ENCODE measurements around the gene CATSPER3.
A peak's percentile ranks its signal among the peaks of the same experiment; 100 is the strongest.

The CATSPER3 gene

GRCh38 chr5:135030956-135031812 is 63.5 kb downstream of the CATSPER3 start:
- Histone ChIP-seq H3K27ac (no peak overlapping the region), H3K4me3 (peak overlapping the region; percentile 100), H3K9ac (ENCODE audit: insufficient read length) (peak overlapping the region; percentile 90), H3K36me3 (ENCODE audit: insufficient read depth, low read length) (peaks cover 8% of the 10 kb centered on the region; the same call in 1 of the 2 replicates), H3K9me3 (ENCODE audit: low read depth, low read length) (no peaks in the 10 kb centered on the region)
- TF ChIP-seq EZH2 (IDR thresholded peaks at IDR 0.05) (no peak), FOXP2 (optimal IDR thresholded peaks at IDR 0.05; ENCODE audit: control extremely low read depth, extremely low read length, insufficient read depth) (no peak), POLR2AphosphoS5 (IDR thresholded peaks at IDR 0.05; ENCODE audit: borderline replicate concordance, low read depth, low read length) (no peak)
- DNase-seq (ENCODE audit: low read depth, low spot score) = no peak

- H3K27ac ChIP-seq = peak overlapping the region; percentile 79
- no peaks in the 10 kb centered on the region for H3K9me3 ChIP-seq (ENCODE audit: low read depth, low read length)
- DNase-seq (ENCODE audit: low read depth, low spot score) = no peak
- peaks cover 8% of the 10 kb centered on the region; the same call in 1 of the 2 replicates for H3K36me3 ChIP-seq (ENCODE audit: insufficient read depth, low read length)
- peak overlapping the region; percentile 100 for H3K4me3 ChIP-seq
- TF ChIP-seq EZH2 (IDR thresholded peaks at IDR 0.05) (no peak), FOXP2 (optimal IDR thresholded peaks at IDR 0.05; ENCODE audit: control extremely low read depth, extremely low read length, insufficient read depth) (no peak), POLR2AphosphoS5 (IDR thresholded peaks at IDR 0.05; ENCODE audit: borderline replicate concordance, low read depth, low read length) (no peak)
- H3K9ac ChIP-seq (ENCODE audit: insufficient read length) = peak overlapping the region; percentile 90
Observed at GRCh38 chr5:135031813-135032694, 64.3 kb downstream of the CATSPER3 start.

GRCh38 chr5:135032695-135032998 is 64.9 kb downstream of the CATSPER3 start:
- TF ChIP-seq EZH2 (IDR thresholded peaks at IDR 0.05) = no peak
- TF ChIP-seq FOXP2 (optimal IDR thresholded peaks at IDR 0.05; ENCODE audit: control extremely low read depth, extremely low read length, insufficient read depth) = no peak
- TF ChIP-seq POLR2AphosphoS5 (IDR thresholded peaks at IDR 0.05; ENCODE audit: borderline replicate concordance, low read depth, low read length) = no peak
- Histone ChIP-seq H3K27ac (peak overlapping the region; percentile 79), H3K9ac (ENCODE audit: insufficient read length) (peak overlapping the region; percentile 90), H3K36me3 (ENCODE audit: insufficient read depth, low read length) (peaks cover 8% of the 10 kb centered on the region; the same call in 1 of the 2 replicates), H3K4me3 (peak overlapping the region; percentile 100), H3K9me3 (ENCODE audit: low read depth, low read length) (no peaks in the 10 kb centered on the region)
- no peak for DNase-seq (ENCODE audit: low read depth, low spot score)

GRCh38 chr5:135032999-135033861 is 65.5 kb downstream of the CATSPER3 start:
- no peak for DNase-seq (ENCODE audit: low read depth, low spot score)
- no peaks in the 10 kb centered on the region for H3K9me3 ChIP-seq (ENCODE audit: low read depth, low read length)
- TF ChIP-seq POLR2AphosphoS5 (IDR thresholded peaks at IDR 0.05; ENCODE audit: borderline replicate concordance, low read depth, low read length) = no peak
- no peak for TF ChIP-seq EZH2 (IDR thresholded peaks at IDR 0.05)
- no peak for TF ChIP-seq FOXP2 (optimal IDR thresholded peaks at IDR 0.05; ENCODE audit: control extremely low read depth, extremely low read length, insufficient read depth)
- H3K27ac ChIP-seq = peak overlapping the region; percentile 79
- peaks cover 6% of the 10 kb centered on the region; the same call in 1 of the 2 replicates for H3K36me3 ChIP-seq (ENCODE audit: insufficient read depth, low read length)
- peak overlapping the region; percentile 90 for H3K9ac ChIP-seq (ENCODE audit: insufficient read length)
- peak overlapping the region; percentile 100 for H3K4me3 ChIP-seq

GRCh38 chr5:135033901-135034235 is 66.2 kb downstream of the CATSPER3 start, which contains the start of gene PITX1:
TSS of gene PITX1 (minus strand) at chr5:135034228. CDS start at chr5:135033881, 347 bp downstream.
- DNase-seq (ENCODE audit: low read depth, low spot score) = no peak
- peak within 1 kb of the TSS; percentile 91 for H3K9ac ChIP-seq (ENCODE audit: insufficient read length)

GRCh38 chr5:135034236-135034962 is 66.7 kb downstream of the CATSPER3 start:
- H3K27ac ChIP-seq = peak overlapping the region; percentile 82
- no peak for DNase-seq (ENCODE audit: low read depth, low spot score)
- H3K36me3 ChIP-seq (ENCODE audit: insufficient read depth, low read length) = no peaks in the 10 kb centered on the region
- no peak for TF ChIP-seq EZH2 (IDR thresholded peaks at IDR 0.05)
- peak; percentile 30; the same call in 1 of the 2 replicates for TF ChIP-seq POLR2AphosphoS5 (IDR thresholded peaks at IDR 0.05; ENCODE audit: borderline replicate concordance, low read depth, low read length)
- TF ChIP-seq FOXP2 (optimal IDR thresholded peaks at IDR 0.05; ENCODE audit: control extremely low read depth, extremely low read length, insufficient read depth) = no peak
- no peaks in the 10 kb centered on the region for H3K9me3 ChIP-seq (ENCODE audit: low read depth, low read length)
- H3K4me3 ChIP-seq = peak overlapping the region; percentile 100
- peak overlapping the region; percentile 91 for H3K9ac ChIP-seq (ENCODE audit: insufficient read length)

More at GRCh38 chr5:135033901-135034235, 66.2 kb downstream of the CATSPER3 start, which contains the start of gene PITX1:
- no peaks in the 10 kb centered on the region for H3K9me3 ChIP-seq (ENCODE audit: low read depth, low read length)
- H3K36me3 ChIP-seq (ENCODE audit: insufficient read depth, low read length) = peaks cover 4% of the 10 kb centered on the region; the same call in 1 of the 2 replicates
- TF ChIP-seq EZH2 (IDR thresholded peaks at IDR 0.05) = no peak
- no peak for TF ChIP-seq FOXP2 (optimal IDR thresholded peaks at IDR 0.05; ENCODE audit: control extremely low read depth, extremely low read length, insufficient read depth)
- H3K27ac ChIP-seq = peak within 1 kb of the TSS; percentile 82
- peak within 1 kb of the TSS; percentile 100 for H3K4me3 ChIP-seq
